Endothelial cell of umbilical vein (primary cell): ENCODE data around the gene ZCWPW2. TPM values are rescaled to one million over a fixed set of nuclear protein-coding genes. Genes with fewer than 3 reads are reported as not detected.

Experiments
- BruUV-seq: library from RNA; stranded (reverse); fragments of 400-500 nt; replicated peaks from 2 replicates; lab custom pipeline; 2021; lab: Mats Ljungman, UMichigan
- CTCF ChIA-PET: fragments of 300-600, 350-600 bp; sonication (Branson Sonifier 250); formaldehyde crosslinking; loops from one replicate; lab custom pipeline; 2021; ENCODE audit warnings: antibody characterized with exemption, inconsistent platforms; lab: Charles Lee
- POLR2A ChIA-PET: fragments of 300-600, 350-600 bp; sonication (Branson Sonifier 250); formaldehyde crosslinking; loops from one replicate; lab custom pipeline; 2021; ENCODE audit warnings: antibody characterized with exemption, inconsistent platforms; lab: Charles Lee
- DNase-seq: peaks from one replicate; pipeline ENCODE4 v3.0.0-alpha.2; 2011; ENCODE audit warnings: low read depth, low spot score
- FAIRE-seq: peaks from 2 replicates; lab custom pipeline; 2011; peaks lifted over from hg19 to GRCh38; lab: Jason Lieb, UNC
- H2AFZ ChIP-seq: 2 replicates; pipeline ENCODE4 v1.6.0; 2012; ENCODE audit warnings: low read depth, low read length, control low read depth, inconsistent platforms
- H3K27ac ChIP-seq: 2 replicates; pipeline ENCODE4 v1.5.1; 2011; ENCODE audit warnings: low read depth, mild to moderate bottlenecking, control low read depth, low read length, moderate library complexity; ENCODE audit not compliant: insufficient read depth
- H3K27me3 ChIP-seq, 2 experiments: 2 replicates each; pipeline versions ENCODE4 v1.6.0 to v1.6.1; 2011; ENCODE audit warnings: low read length in 2 of 2, mixed read lengths in 1 of 2; ENCODE audit not compliant: control insufficient read depth in 2 of 2, insufficient read depth in 2 of 2
- H3K36me3 ChIP-seq, 2 experiments: 2 replicates in 1 of 2; 3 replicates in 1 of 2; pipeline ENCODE4 v1.5.1; 2011; ENCODE audit warnings: low read length in 2 of 2, mild to moderate bottlenecking in 1 of 2, moderate library complexity in 1 of 2; ENCODE audit not compliant: control insufficient read depth in 2 of 2, insufficient read depth in 2 of 2; ENCODE audit errors: extremely low read depth in 1 of 2
- H3K4me1 ChIP-seq: 3 replicates; pipeline ENCODE4 v1.5.1; 2011; ENCODE audit warnings: mild to moderate bottlenecking, low read length; ENCODE audit not compliant: control insufficient read depth, insufficient read depth; ENCODE audit errors: extremely low read depth
- H3K4me2 ChIP-seq: 2 replicates; pipeline ENCODE4 v1.6.1; 2011; ENCODE audit warnings: low read length, control low read depth, mixed read lengths; ENCODE audit not compliant: insufficient read depth
- H3K4me3 ChIP-seq, 3 experiments: fragments of 200-600 bp in 1 of 3; sonication (generic), shearing (Covaris generic) in 1 of 3; replicated peaks in 1 of 3; 2 replicates each; pipeline ENCODE4 v1.5.1; 2011 to 2016; ENCODE audit warnings: control low read depth in 3 of 3, low read length in 3 of 3, mild to moderate bottlenecking in 2 of 3, inconsistent platforms in 1 of 3, low read depth in 1 of 3, moderate library complexity in 1 of 3; ENCODE audit not compliant: insufficient read depth in 1 of 3
- H3K79me2 ChIP-seq: 2 replicates; pipeline ENCODE4 v1.6.0; 2012; ENCODE audit warnings: low read length, inconsistent platforms; ENCODE audit not compliant: control insufficient read depth, insufficient read depth
- H3K9ac ChIP-seq: replicated peaks from 2 replicates; pipeline ENCODE3; 2011; ENCODE audit warnings: low read length, control low read depth; ENCODE audit not compliant: insufficient read depth; ENCODE audit errors: extremely low read depth
- H3K9me1 ChIP-seq: replicated peaks from 3 replicates; pipeline ENCODE4 v1.6.0; 2011; ENCODE audit warnings: mild to moderate bottlenecking, low read length; ENCODE audit not compliant: control insufficient read depth, insufficient read depth; ENCODE audit errors: extremely low read depth
- H3K9me3 ChIP-seq: replicated peaks from 2 replicates; pipeline ENCODE4 v1.5.1; 2012; ENCODE audit warnings: low read length, inconsistent platforms; ENCODE audit not compliant: control insufficient read depth, insufficient read depth
- H4K20me1 ChIP-seq: replicated peaks from 2 replicates; pipeline ENCODE3; 2011; ENCODE audit warnings: mild to moderate bottlenecking, low read length; ENCODE audit not compliant: control insufficient read depth, insufficient read depth; ENCODE audit errors: extremely low read depth
- CTCF ChIP-seq, 2 donors: IDR thresholded peaks; 1 replicate in 1 of 2; 2 replicates in 1 of 2; pipeline ENCODE4 v1.5.1; 2011; ENCODE audit warnings: low read length in 2 of 2, mild to moderate bottlenecking in 2 of 2, moderate library complexity in 2 of 2, control low read depth in 1 of 2, inconsistent platforms in 1 of 2, low read depth in 1 of 2; ENCODE audit not compliant: insufficient read depth in 1 of 2; ENCODE audit errors: extremely low read depth in 1 of 2
- JUN ChIP-seq: IDR thresholded peaks from 2 replicates; pipeline ENCODE4 v1.6.1; 2011; ENCODE audit warnings: borderline replicate concordance, low read depth; ENCODE audit not compliant: insufficient read length, insufficient read depth
- dilution Hi-C: fragments of 300-500 bp; cut with MboI; formaldehyde crosslinking; loops from one replicate; pipeline ENCODE4 v1.15.0; 2019; ENCODE audit warnings: low sequenced_read_pairs; ENCODE audit not compliant: extremely low pct_ligation_motif_present
- intact Hi-C: fragments of 100-400 bp; cut with micrococcal nuclease; formaldehyde crosslinking; loops from one replicate; pipeline ENCODE4 v1.10.0; 2022
- polyA plus RNA-seq, 4 experiments: library from polyadenylated mRNA; depleted of rRNA in 3 of 4; stranded (reverse) in 3 of 4; unstranded in 1 of 4; fragments of >200 nt; gene quantifications; 2 replicates each; pipeline versions ENCODE4 v1.2.1 to v1.2.3, GENCODE V29; 2011 to 2012; ENCODE audit warnings: missing spikeins in 1 of 4
- total RNA-seq: library from RNA; stranded (reverse); gene quantifications from 2 replicates; pipeline ENCODE4 v1.2.3, GENCODE V29; 2021

ZCWPW2 gene
- total and polyA plus RNA-seq, 2 donors (not counting 3 experiments of a cell fraction or from before 2014, with no cell fraction given), result 0.04 to 0.40 TPM

GRCh38 chr3:28328188-28329151 lies 20.1 kb upstream of the ZCWPW2 start:
- Histone ChIP-seq H3K9me1 (no peaks in the 10 kb centered on the region), H3K9ac (no peak overlapping the region), H3K9me3 (no peaks in the 10 kb centered on the region), H3K4me1 (no peaks in the 10 kb centered on the region), H3K79me2 (no peaks in the 10 kb centered on the region), H3K27me3 (no peaks in the 10 kb centered on the region), H3K27ac (no peak overlapping the region), H2AFZ (no peak overlapping the region), H3K4me3 (no peak overlapping the region), H3K36me3 (peaks cover 2% of the 10 kb centered on the region in 2 experiments), H3K4me2 (no peak overlapping the region), H4K20me1 (no peaks in the 10 kb centered on the region)
- intact Hi-C loops, result loop anchor here (1.0 kb wide), 2 partner anchors 616 to 1016 kb away; no protein-coding TSS in a partner anchor
- no TSS peak for BruUV-seq
- dilution Hi-C loops, result no loop called here
- DNase-seq (peak; percentile 48), FAIRE-seq (no peak)
- CTCF ChIA-PET, result interaction anchor here (0.8 to 6.2 kb wide), 24 partner anchors 9 to 1194 kb away, joined by 3 to 193 read pairs (median 4); partner anchors contain the start of genes AZI2, EOMES and ZCWPW2
- POLR2A ChIA-PET, result interaction anchor here (1.5 kb wide), 1 partner anchor 616 kb away, joined by 6 read pairs; no protein-coding TSS in a partner anchor
- TF ChIP-seq CTCF (IDR thresholded peaks at IDR 0.05; ENCODE audit: extremely low read depth in 1 of 2, insufficient read depth in 1 of 2, low read depth in 1 of 2, low read length in 2 of 2) (peak; percentile 29 to 40), JUN (no peak)
